Fibroblast of lung (primary cell): ENCODE results near the gene TBC1D22A. TPM values are rescaled to one million over a fixed set of nuclear protein-coding genes. Genes with fewer than 3 reads are reported as not detected.

Experiments
- DNase-seq, 2 donors: peaks; one replicate each; pipeline versions ENCODE4 v3.0.0 to v3.0.0-alpha.2; 2010; ENCODE audit warnings: low read depth in 2 of 2
- H2AFZ ChIP-seq: 2 replicates; pipeline ENCODE4 v1.5.1; 2012; ENCODE audit warnings: low read length, control low read depth, inconsistent platforms
- H3K27ac ChIP-seq: 2 replicates; pipeline ENCODE4 v1.5.1; 2011; ENCODE audit warnings: low read length, control low read depth; ENCODE audit not compliant: insufficient read depth
- H3K27me3 ChIP-seq: 2 replicates; pipeline ENCODE4 v1.5.1; 2011; ENCODE audit warnings: mild to moderate bottlenecking, low read length; ENCODE audit not compliant: control insufficient read depth, insufficient read depth
- H3K36me3 ChIP-seq: 2 replicates; pipeline ENCODE4 v1.5.1; 2011; ENCODE audit warnings: low read length; ENCODE audit not compliant: control insufficient read depth, insufficient read depth
- H3K4me1 ChIP-seq: 2 replicates; pipeline ENCODE4 v1.5.1; 2011; ENCODE audit warnings: low read length; ENCODE audit not compliant: control insufficient read depth, insufficient read depth; ENCODE audit errors: extremely low read depth
- H3K4me2 ChIP-seq: 2 replicates; pipeline ENCODE4 v1.5.1; 2011; ENCODE audit warnings: low read length, control low read depth; ENCODE audit not compliant: insufficient read depth; ENCODE audit errors: extremely low read depth
- H3K4me3 ChIP-seq, 4 experiments: fragments of 200-600 bp in 1 of 4; sonication (generic) in 1 of 4; replicated peaks in 1 of 4; 2 replicates each; pipeline ENCODE4 v1.5.1; 2011 to 2016; ENCODE audit warnings: low read length in 4 of 4, low read depth in 3 of 4, mild to moderate bottlenecking in 3 of 4, control low read depth in 2 of 4, inconsistent platforms in 1 of 4, mixed read lengths in 1 of 4; ENCODE audit not compliant: insufficient read depth in 1 of 4; ENCODE audit errors: control extremely low read depth in 1 of 4
- H3K79me2 ChIP-seq: 2 replicates; pipeline ENCODE4 v1.5.1; 2012; ENCODE audit warnings: mild to moderate bottlenecking, low read length, inconsistent platforms; ENCODE audit not compliant: control insufficient read depth, insufficient read depth
- H3K9ac ChIP-seq: 2 replicates; pipeline ENCODE4 v1.5.1; 2011; ENCODE audit warnings: mild to moderate bottlenecking, low read length, control low read depth; ENCODE audit not compliant: insufficient read depth
- H3K9me3 ChIP-seq: 2 replicates; pipeline ENCODE4 v1.5.1; 2012; ENCODE audit warnings: low read depth, low read length; ENCODE audit not compliant: control insufficient read depth, insufficient read depth
- H4K20me1 ChIP-seq: 2 replicates; pipeline ENCODE4 v1.5.1; 2011; ENCODE audit warnings: low read length; ENCODE audit not compliant: control insufficient read depth, insufficient read depth; ENCODE audit errors: extremely low read depth
- CTCF ChIP-seq, 2 donors: IDR thresholded peaks in 1 of 2; conservative IDR thresholded peaks in 1 of 2; 1 replicate in 1 of 2; 2 replicates in 1 of 2; pipeline ENCODE4 v1.5.1; 2011 to 2012; ENCODE audit warnings: low read length in 2 of 2, control low read depth in 1 of 2, inconsistent platforms in 1 of 2, low read depth in 1 of 2, mild to moderate bottlenecking in 1 of 2
- EZH2 ChIP-seq: IDR thresholded peaks from 2 replicates; pipeline ENCODE4 v1.5.1; 2012; ENCODE audit warnings: low read length, control low read depth, mild to moderate bottlenecking; ENCODE audit errors: missing control alignments
- polyA plus RNA-seq, 2 donors: library from polyadenylated mRNA; depleted of rRNA in 1 of 2; stranded (reverse) in 1 of 2; unstranded in 1 of 2; fragments of >200 nt; gene quantifications; 2 replicates each; pipeline ENCODE4 v1.2.1, GENCODE V29; 2011 to 2012; ENCODE audit warnings: missing spikeins in 1 of 2
- total RNA-seq: library from RNA; depleted of rRNA; stranded (reverse); fragments of >200 nt; gene quantifications from 2 replicates; pipeline ENCODE4 v1.2.1, GENCODE V29; 2014

TBC1D22A gene
- total and polyA plus RNA-seq, 2 donors (not counting 1 experiment from before 2014, with no cell fraction given) = 11.6 to 17.6 TPM

- TF ChIP-seq EZH2 = no peak
- no peak for TF ChIP-seq CTCF (conservative IDR thresholded peaks at IDR 0.05 in 1 of 2, IDR thresholded peaks at IDR 0.05 in 1 of 2; ENCODE audit: low read depth in 1 of 2, low read length in 2 of 2)
- no peaks in the 10 kb centered on the region for H4K20me1 ChIP-seq
- no peaks in the 10 kb centered on the region for H3K36me3 ChIP-seq
- H3K4me2 ChIP-seq = no peak overlapping the region
- no peak for DNase-seq
- H3K27ac ChIP-seq = no peak overlapping the region
- H3K9ac ChIP-seq = no peak overlapping the region
- H3K4me3 ChIP-seq = no peak overlapping the region
- H3K27me3 ChIP-seq = no peaks in the 10 kb centered on the region
- no peaks in the 10 kb centered on the region for H3K4me1 ChIP-seq
- H3K9me3 ChIP-seq = no peaks in the 10 kb centered on the region
- H3K79me2 ChIP-seq = no peaks in the 10 kb centered on the region
- no peak overlapping the region for H2AFZ ChIP-seq
These were observed 210.7 kb downstream of the TBC1D22A start for GRCh38 chr22:46972901-46973831.

GRCh38 chr22:46974077-46974476 is 211.6 kb downstream of the TBC1D22A start:
- Histone ChIP-seq H3K4me1 (no peaks in the 10 kb centered on the region), H3K4me2 (no peak overlapping the region), H2AFZ (no peak overlapping the region), H3K9me3 (no peaks in the 10 kb centered on the region), H3K36me3 (no peaks in the 10 kb centered on the region), H4K20me1 (no peaks in the 10 kb centered on the region), H3K4me3 (no peak overlapping the region), H3K79me2 (no peaks in the 10 kb centered on the region), H3K27ac (no peak overlapping the region), H3K27me3 (no peaks in the 10 kb centered on the region), H3K9ac (no peak overlapping the region)
- no peak for TF ChIP-seq CTCF (conservative IDR thresholded peaks at IDR 0.05 in 1 of 2, IDR thresholded peaks at IDR 0.05 in 1 of 2; ENCODE audit: low read depth in 1 of 2, low read length in 2 of 2)
- no peak for TF ChIP-seq EZH2
- DNase-seq = no peak

GRCh38 chr22:46974631-46975585 is 212.5 kb downstream of the TBC1D22A start:
- TF ChIP-seq EZH2 = no peak
- TF ChIP-seq CTCF (conservative IDR thresholded peaks at IDR 0.05 in 1 of 2, IDR thresholded peaks at IDR 0.05 in 1 of 2; ENCODE audit: low read depth in 1 of 2, low read length in 2 of 2) = no peak
- Histone ChIP-seq H3K4me2 (no peak overlapping the region), H3K27ac (no peak overlapping the region), H3K9me3 (no peaks in the 10 kb centered on the region), H3K79me2 (no peaks in the 10 kb centered on the region), H3K36me3 (no peaks in the 10 kb centered on the region), H2AFZ (no peak overlapping the region), H3K4me1 (no peaks in the 10 kb centered on the region), H3K27me3 (no peaks in the 10 kb centered on the region), H3K9ac (no peak overlapping the region), H4K20me1 (no peaks in the 10 kb centered on the region), H3K4me3 (no peak overlapping the region)
- no peak for DNase-seq
